Cortex of kidney (tissue), 1 donor: ENCODE results near the gene STRBP.
"Not testable (repeated sequence)": the region's sequence is repeated elsewhere in the genome, so short reads cannot be mapped to it uniquely, and the experiment has no call there.

Source experiments
- DNase-seq: peaks from one replicate; lab custom pipeline; 2025; lab: John Stamatoyannopoulos, UW

Gene STRBP

GRCh38 chr9:123268465-123269259 lies at the start of gene STRBP:
Gene STRBP, minus strand, starts transcription at chr9:123268586. Its CDS starts 84,452 bp downstream, at chr9:123184134.
- DNase-seq, result peak; percentile 63

GRCh38 chr9:123316053-123316718 lies 47.8 kb upstream of the STRBP start:
- DNase-seq, result no peak

GRCh38 chr9:123315635-123316034 lies 47.2 kb upstream of the STRBP start:
- DNase-seq, result no peak

GRCh38 chr9:123314617-123315016 lies 46.2 kb upstream of the STRBP start:
- DNase-seq, result no peak

- no peak for DNase-seq
Observed at GRCh38 chr9:123312306-123312877, 44.0 kb upstream of the STRBP start.

GRCh38 chr9:123311250-123311752 lies 42.9 kb upstream of the STRBP start:
- no peak for DNase-seq

GRCh38 chr9:123310551-123311249 lies 42.3 kb upstream of the STRBP start:
- DNase-seq, result no peak

GRCh38 chr9:123309611-123310010 lies 41.2 kb upstream of the STRBP start:
- DNase-seq, result no peak

GRCh38 chr9:123305879-123306278 lies 37.5 kb upstream of the STRBP start:
- DNase-seq, result no peak

- DNase-seq, result no peak
Observed at GRCh38 chr9:123304340-123304691, 35.9 kb upstream of the STRBP start.

- no peak for DNase-seq
Observed at GRCh38 chr9:123302348-123303214, 34.2 kb upstream of the STRBP start.

GRCh38 chr9:123301936-123302335 lies 33.5 kb upstream of the STRBP start:
- not testable (repeated sequence) for DNase-seq

GRCh38 chr9:123300554-123300953 lies 32.2 kb upstream of the STRBP start:
- DNase-seq, result no peak

- DNase-seq, result no peak
Observed at GRCh38 chr9:123299558-123300126, 31.3 kb upstream of the STRBP start.

GRCh38 chr9:123296174-123296573 lies 27.8 kb upstream of the STRBP start:
- no peak for DNase-seq

GRCh38 chr9:123291736-123292135 lies 23.4 kb upstream of the STRBP start:
- no peak for DNase-seq

GRCh38 chr9:123290764-123291163 lies 22.4 kb upstream of the STRBP start:
- no peak for DNase-seq

- no peak for DNase-seq
Observed at GRCh38 chr9:123287639-123288038, 19.3 kb upstream of the STRBP start.

- no peak for DNase-seq
Observed at GRCh38 chr9:123286324-123286723, 17.9 kb upstream of the STRBP start.

GRCh38 chr9:123284656-123285055 lies 16.3 kb upstream of the STRBP start:
- DNase-seq, result no peak

GRCh38 chr9:123283455-123283854 lies 15.1 kb upstream of the STRBP start:
- DNase-seq, result no peak
